Measurements from ENCODE around the gene FNDC11. TPM values are rescaled to one million over a fixed set of nuclear protein-coding genes. Genes with fewer than 3 reads are reported as not detected.
A peak's percentile ranks its signal among the peaks of the same experiment; 100 is the strongest.
"Not testable (repeated sequence)": the region's sequence is repeated elsewhere in the genome, so short reads cannot be mapped to it uniquely, and the experiment has no call there.

Gene FNDC11
- total RNA-seq, 8 experiments from 2014 or later: 0.36 to 3.5 (median 2.0) TPM

DNA sequence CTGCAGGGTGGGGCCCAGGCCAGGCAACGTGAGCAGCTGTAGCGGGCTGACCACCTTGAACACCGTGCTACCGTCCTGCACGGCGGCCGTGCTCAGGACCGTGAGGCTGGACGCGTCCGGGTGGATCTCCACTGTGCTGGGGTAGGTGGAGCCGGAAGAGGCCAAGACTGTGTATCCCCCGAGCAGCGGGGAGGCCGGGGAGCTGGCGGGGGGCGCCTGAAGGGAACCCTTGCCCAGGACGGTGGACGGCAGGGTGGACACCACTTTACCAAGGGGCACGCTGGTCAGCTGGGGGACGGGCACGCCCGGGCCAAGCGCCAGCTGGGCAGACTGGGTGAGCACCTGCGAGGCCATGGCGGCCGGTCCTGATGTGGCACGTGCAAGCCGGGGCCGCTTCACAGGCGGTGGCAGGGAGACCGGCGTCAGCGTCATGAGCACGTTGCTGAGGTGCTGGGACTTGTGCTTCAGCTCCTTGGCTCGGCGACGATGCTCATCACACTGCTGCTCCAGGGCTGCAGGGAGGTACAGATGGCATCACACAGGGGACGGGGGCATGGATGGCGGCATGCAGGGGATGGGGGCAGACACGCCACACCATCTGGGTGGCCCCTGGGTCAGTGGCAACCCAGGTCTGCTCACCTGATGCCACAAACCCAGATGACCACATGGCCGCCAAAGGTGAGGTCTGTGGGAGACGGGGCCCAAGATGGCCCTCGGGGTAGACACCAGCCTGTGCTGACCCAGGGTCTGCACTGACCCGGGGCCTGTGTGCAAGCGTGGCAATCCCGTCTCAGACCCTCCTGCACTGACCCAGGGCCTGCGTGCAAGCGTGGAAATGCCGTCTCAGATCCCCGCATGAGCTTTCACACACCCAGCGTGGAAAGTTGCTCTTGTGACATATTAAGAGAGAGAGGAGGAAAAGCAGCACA is 36.5 kb downstream of the FNDC11 start:
- in situ Hi-C loops (cut with MboI; ENCODE audit: low pct_unique_long_range_greater_than_20kb in 2 of 9, low sequenced_read_pairs in 9 of 9, unreplicated experiment in 9 of 9): no loop called here
- 72 to 97% methylated on average over 5 to 7 of the region's 52 CpGs; no CpG with 5 or more reads in 8 of the 10 experiments for WGBS, 10 experiments
- peak in 2 of 8 experiments; percentile 12 to 14 for ATAC-seq (replicated peaks in 6 of 8)
- Histone ChIP-seq H3K4me3 (no peak overlapping the region), H3K27ac (no peak overlapping the region), H3K4me1 (replicated peaks in 1 of 2) (no peaks in the 10 kb centered on the region)

GRCh38 chr20:63591147-63591533 is 37.2 kb downstream of the FNDC11 start:
- Histone ChIP-seq H3K4me3 (no peak overlapping the region), H3K27ac (no peak overlapping the region), H3K4me1 (replicated peaks in 1 of 2) (no peaks in the 10 kb centered on the region)
- ATAC-seq (replicated peaks in 6 of 8): no peak
- in situ Hi-C loops (cut with MboI; ENCODE audit: low pct_unique_long_range_greater_than_20kb in 2 of 9, low sequenced_read_pairs in 9 of 9, unreplicated experiment in 9 of 9): no loop called here
- 90 to 100% (median 100%) methylated on average over 1 to 3 of the region's 4 CpGs; no CpG with 5 or more reads in 5 of the 10 experiments for WGBS, 10 experiments

DNA sequence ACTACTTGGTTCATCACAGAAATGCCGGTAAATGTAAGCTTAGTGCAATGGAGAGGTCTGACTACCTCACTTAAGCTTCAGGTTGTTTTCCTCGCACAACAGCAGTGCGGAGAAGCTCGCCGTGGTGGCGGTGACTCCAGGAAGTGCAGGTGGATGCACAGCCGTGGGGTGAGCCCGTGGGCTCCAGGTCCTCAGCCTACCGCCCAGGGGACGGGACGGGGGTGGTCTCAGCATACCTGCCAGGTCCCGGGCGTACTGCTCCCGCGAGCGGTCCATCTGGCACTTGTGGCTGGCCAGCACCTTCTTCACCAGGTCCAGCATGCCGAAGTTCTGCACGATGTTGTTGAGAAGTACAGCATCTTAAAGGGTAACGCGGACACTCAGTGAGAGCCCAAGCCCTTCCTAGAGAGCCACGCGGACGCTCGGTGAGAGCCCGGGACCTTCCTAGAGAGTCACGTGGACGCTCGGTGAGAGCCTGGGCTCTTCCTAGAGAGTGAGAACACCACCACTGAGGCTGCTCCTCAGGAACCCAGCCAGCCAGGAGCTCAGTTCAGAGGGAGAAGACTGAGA is 37.9 kb downstream of the FNDC11 start:
- 80 to 100% (median 100%) methylated on average over 2 to 8 of the region's 28 CpGs; no CpG with 5 or more reads in 7 of the 10 experiments for WGBS, 10 experiments
- Histone ChIP-seq H3K4me1 (replicated peaks in 1 of 2) (no peaks in the 10 kb centered on the region), H3K27ac (no peak overlapping the region), H3K4me3 (no peak overlapping the region)
- ATAC-seq (replicated peaks in 6 of 8): no peak
- in situ Hi-C loops (cut with MboI; ENCODE audit: low pct_unique_long_range_greater_than_20kb in 2 of 9, low sequenced_read_pairs in 9 of 9, unreplicated experiment in 9 of 9): no loop called here

DNA sequence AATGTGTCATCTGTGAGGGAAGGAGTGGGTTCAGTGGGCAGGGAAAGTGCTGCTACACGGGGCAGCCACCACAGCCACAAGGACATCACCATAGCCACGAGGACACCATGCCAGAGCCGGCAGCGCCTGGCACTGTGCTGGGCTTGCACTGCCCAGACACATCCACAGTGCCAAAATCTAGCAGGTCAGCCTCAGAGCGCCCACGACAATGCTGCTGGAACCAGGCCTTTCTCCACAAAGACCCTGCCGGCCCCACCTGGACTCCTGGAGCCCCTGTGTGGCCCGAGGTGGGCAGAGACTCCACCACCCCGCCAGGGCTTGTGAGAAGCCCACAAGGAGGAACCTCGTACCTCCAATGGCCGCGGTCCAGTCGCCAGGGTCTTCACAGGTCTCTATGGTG is 38.7 kb downstream of the FNDC11 start:
- H3K27ac ChIP-seq: no peak overlapping the region

GRCh38 chr20:63594043-63594561 is 40.1 kb downstream of the FNDC11 start:
- WGBS, 10 experiments: 0 to 100% (median 70%) methylated on average over 1 to 3 of the region's 10 CpGs; no CpG with 5 or more reads in 6 of the 10 experiments
- ATAC-seq (replicated peaks in 6 of 8): peak in 3 of 8 experiments; percentile 10 to 77 (median 59)
- H3K27ac ChIP-seq: no peak overlapping the region
- no peaks in the 10 kb centered on the region for H3K4me1 ChIP-seq (replicated peaks in 1 of 2)
- in situ Hi-C loops (cut with MboI; ENCODE audit: low pct_unique_long_range_greater_than_20kb in 2 of 9, low sequenced_read_pairs in 9 of 9, unreplicated experiment in 9 of 9): no loop called here
- no peak overlapping the region for H3K4me3 ChIP-seq

More for the DNA sequence above, 38.7 kb downstream of the FNDC11 start:
- in situ Hi-C loops (cut with MboI; ENCODE audit: low pct_unique_long_range_greater_than_20kb in 2 of 9, low sequenced_read_pairs in 9 of 9, unreplicated experiment in 9 of 9): no loop called here
- ATAC-seq (replicated peaks in 6 of 8): peak in 1 of 8 experiments; percentile 10
- H3K4me1 ChIP-seq (replicated peaks in 1 of 2): no peaks in the 10 kb centered on the region
- no peak overlapping the region for H3K4me3 ChIP-seq
- WGBS, 10 experiments: 90 to 100% (median 91%) methylated on average over 2 to 4 of the region's 13 CpGs; no CpG with 5 or more reads in 6 of the 10 experiments

DNA sequence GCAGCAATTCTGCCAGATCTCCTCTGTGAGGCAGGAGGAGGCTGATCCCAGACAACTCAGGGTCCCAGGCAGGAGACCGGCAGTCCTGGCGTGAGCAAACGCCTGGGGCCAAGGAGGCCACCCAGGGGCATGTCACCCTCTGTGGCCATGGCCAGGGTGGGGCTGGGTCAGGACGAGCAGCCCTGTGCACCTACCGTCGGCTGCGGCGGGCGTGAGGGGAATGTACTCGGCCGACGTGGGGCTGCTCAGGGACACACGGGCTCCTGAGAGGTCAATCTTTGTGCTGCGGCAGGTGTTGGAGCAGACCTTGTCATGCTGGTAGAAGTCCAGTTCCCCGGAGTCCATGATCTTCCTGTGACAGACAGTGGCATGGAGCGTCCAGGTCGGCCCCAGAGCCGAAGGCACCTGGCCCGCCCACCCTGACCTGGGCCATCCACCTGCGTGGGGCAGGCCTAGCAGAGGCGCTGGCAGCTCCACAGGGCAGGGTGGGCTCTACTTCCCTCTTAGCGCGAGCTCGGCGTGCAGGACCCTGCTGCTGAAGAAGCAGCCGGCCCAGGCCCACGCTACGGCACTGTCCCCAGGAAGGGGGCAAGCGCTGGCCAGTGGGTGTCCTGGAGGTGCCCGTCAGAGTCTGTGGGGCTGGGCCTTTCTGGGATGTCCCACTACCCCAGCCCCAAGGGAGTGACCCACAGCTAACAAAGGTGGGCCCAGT is 41.6 kb downstream of the FNDC11 start:
- in situ Hi-C loops (cut with MboI; ENCODE audit: low pct_unique_long_range_greater_than_20kb in 2 of 9, low sequenced_read_pairs in 9 of 9, unreplicated experiment in 9 of 9): no loop called here
- WGBS, 10 experiments: 77 to 100% methylated on average over 4 to 6 of the region's 30 CpGs; no CpG with 5 or more reads in 8 of the 10 experiments
- H3K27ac ChIP-seq: no peak overlapping the region
- H3K4me3 ChIP-seq: no peak overlapping the region
- ATAC-seq (replicated peaks in 6 of 8): peak in 2 of 8 experiments; percentile 7 to 30
- no peaks in the 10 kb centered on the region for H3K4me1 ChIP-seq (replicated peaks in 1 of 2)

- Histone ChIP-seq H3K27ac (no peak overlapping the region), H3K4me1 (replicated peaks in 1 of 2) (no peaks in the 10 kb centered on the region), H3K4me3 (no peak overlapping the region)
- ATAC-seq (replicated peaks in 6 of 8): no peak
- 94 to 100% (median 100%) methylated on average over 1 to 3 of the region's 6 CpGs; no CpG with 5 or more reads in 6 of the 10 experiments for WGBS, 10 experiments
- in situ Hi-C loops (cut with MboI; ENCODE audit: low pct_unique_long_range_greater_than_20kb in 2 of 9, low sequenced_read_pairs in 9 of 9, unreplicated experiment in 9 of 9): no loop called here
Observed at GRCh38 chr20:63596423-63596822, 42.5 kb downstream of the FNDC11 start.

DNA sequence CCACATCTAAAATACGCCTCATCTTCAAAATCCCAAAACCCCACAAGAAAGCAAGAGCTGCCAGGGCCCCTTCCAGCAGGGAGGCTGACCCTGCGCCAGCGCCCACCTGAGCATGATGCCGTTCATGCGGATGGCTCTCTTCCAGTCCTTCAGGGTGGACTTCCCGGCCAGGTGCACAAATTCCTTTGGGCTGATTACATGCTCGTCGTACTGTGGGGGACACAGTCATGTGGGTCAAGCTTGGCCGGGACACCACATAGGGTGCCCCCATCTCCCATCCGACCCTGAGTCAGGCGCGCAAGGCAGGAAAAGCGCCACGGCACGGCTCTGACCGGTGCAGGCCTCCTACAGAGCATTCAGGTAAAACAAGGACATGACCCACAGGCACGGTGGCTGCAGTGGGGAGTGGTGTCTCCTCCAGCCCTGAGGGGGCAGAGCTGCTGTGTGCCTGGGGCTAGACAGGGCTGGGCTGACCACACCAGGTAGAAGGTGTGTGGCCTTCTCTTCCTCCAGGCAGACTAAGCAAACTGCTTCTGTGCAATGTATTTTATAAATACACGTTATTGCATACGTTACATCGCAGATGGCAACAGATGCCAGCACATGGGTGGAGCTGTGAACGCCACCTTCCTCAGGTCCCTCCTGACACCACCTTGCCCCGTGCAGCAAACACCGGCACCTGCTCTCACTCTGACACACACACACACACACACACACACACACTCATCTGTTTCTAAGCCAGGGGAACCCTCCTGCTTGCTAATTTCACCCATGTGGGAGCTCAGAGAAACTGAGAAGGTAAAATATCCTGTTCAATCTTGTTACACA is 43.9 kb downstream of the FNDC11 start:
- Histone ChIP-seq H3K4me3 (no peak overlapping the region), H3K27ac (no peak overlapping the region), H3K4me1 (replicated peaks in 1 of 2) (no peaks in the 10 kb centered on the region)
- 60 to 96% (median 88%) methylated on average over 1 to 7 of the region's 23 CpGs; no CpG with 5 or more reads in 5 of the 10 experiments for WGBS, 10 experiments
- in situ Hi-C loops (cut with MboI; ENCODE audit: low pct_unique_long_range_greater_than_20kb in 2 of 9, low sequenced_read_pairs in 9 of 9, unreplicated experiment in 9 of 9): no loop called here
- no peak for ATAC-seq (replicated peaks in 6 of 8)

DNA sequence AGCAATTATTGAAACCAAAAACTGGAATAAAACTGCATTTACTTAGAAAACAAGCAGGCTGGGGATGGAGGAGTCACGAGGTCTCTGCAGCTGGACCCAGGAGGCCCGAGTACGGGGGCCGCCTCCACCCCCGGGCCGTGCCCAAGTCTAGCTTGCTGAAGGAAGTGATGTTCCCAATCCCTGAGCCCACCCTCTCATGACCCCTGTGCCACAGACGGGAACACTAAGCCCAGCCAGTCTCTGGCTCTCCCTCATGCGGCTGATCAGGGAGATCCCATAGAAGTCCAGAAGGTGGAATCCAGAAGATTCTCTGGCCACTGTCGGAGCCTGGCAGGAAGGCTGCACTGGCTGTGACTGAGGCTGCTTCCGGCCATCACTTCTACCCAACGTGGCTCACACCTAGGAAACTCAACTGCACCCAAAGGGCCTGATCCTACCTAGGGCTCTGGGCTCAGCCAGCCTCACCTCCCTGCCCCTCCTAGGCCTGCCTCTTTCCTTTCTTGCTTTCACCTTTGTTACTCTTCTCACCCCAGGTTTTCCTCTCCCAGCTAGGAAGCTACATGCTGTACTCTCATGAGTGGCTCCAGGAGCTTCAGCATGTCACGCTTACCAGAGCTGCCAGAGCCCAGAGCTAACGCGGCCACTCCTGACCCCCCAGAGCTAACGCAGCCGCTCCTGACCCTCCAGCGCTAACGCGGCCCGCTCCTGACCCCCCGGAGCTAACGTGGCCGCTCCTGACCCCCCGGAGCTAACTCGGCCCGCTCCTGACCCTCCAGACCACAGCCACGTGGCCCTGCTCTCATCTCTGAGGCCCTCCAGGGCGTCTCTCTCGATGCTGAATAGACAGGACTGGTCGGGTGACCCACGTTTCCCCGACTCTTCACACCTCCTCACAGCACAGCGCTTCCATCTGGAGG is 44.8 kb downstream of the FNDC11 start:
- ATAC-seq (replicated peaks in 6 of 8): no peak
- 85 to 100% (median 94%) methylated on average over 1 to 12 of the region's 33 CpGs; no CpG with 5 or more reads in 5 of the 10 experiments for WGBS, 10 experiments
- no peak overlapping the region for H3K4me3 ChIP-seq
- no peak overlapping the region for H3K27ac ChIP-seq
- in situ Hi-C loops (cut with MboI; ENCODE audit: low pct_unique_long_range_greater_than_20kb in 2 of 9, low sequenced_read_pairs in 9 of 9, unreplicated experiment in 9 of 9): no loop called here
- no peaks in the 10 kb centered on the region for H3K4me1 ChIP-seq (replicated peaks in 1 of 2)

GRCh38 chr20:63599396-63600050 is 45.6 kb downstream of the FNDC11 start:
- Histone ChIP-seq H3K4me3 (no peak overlapping the region), H3K27ac (no peak overlapping the region), H3K4me1 (replicated peaks in 1 of 2) (no peaks in the 10 kb centered on the region)
- WGBS, 10 experiments: 80 to 98% (median 90%) methylated on average over 3 to 24 of the region's 27 CpGs
- in situ Hi-C loops (cut with MboI; ENCODE audit: low pct_unique_long_range_greater_than_20kb in 2 of 9, low sequenced_read_pairs in 9 of 9, unreplicated experiment in 9 of 9): no loop called here
- ATAC-seq (replicated peaks in 6 of 8): no peak

- H3K4me1 ChIP-seq (replicated peaks in 1 of 2); H3K4me3 ChIP-seq; ATAC-seq (replicated peaks in 6 of 8); H3K27ac ChIP-seq; in situ Hi-C loops (cut with MboI; ENCODE audit: low pct_unique_long_range_greater_than_20kb in 2 of 9, low sequenced_read_pairs in 9 of 9, unreplicated experiment in 9 of 9): not testable (repeated sequence)
- WGBS, 10 experiments: 50 to 100% (median 83%) methylated on average over 1 to 4 of the region's 8 CpGs; no CpG with 5 or more reads in 4 of the 10 experiments
Observed at GRCh38 chr20:63601679-63602078, 47.7 kb downstream of the FNDC11 start.

All from motor neuron (in vitro differentiated cells).